ENCODE results near the gene C8A.

DNA sequence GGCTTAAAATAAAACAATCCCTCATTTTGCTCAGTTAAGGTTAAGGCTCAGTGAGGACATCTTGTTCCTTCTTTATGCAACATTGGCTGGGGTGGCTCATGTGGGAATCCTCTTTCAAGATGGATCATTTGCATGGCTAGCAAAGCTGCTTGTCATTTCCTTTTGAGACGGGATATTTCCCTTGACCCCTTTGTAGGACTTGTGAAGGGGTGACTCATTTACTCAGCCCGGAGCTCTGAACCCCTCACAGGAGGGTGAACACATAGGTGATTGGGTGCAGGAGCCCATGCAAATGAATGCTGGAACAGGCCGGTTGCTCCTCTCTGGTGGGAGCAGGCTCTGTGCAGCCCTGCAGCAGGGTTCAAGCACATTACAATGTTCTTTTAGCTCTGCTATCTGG, 15.8 kb upstream of the C8A start:
- TF ChIP-seq EZH2 (IDR thresholded peaks at IDR 0.05; ENCODE audit: low read length, missing control alignments), result no peak
- TF ChIP-seq, protein P1, sequence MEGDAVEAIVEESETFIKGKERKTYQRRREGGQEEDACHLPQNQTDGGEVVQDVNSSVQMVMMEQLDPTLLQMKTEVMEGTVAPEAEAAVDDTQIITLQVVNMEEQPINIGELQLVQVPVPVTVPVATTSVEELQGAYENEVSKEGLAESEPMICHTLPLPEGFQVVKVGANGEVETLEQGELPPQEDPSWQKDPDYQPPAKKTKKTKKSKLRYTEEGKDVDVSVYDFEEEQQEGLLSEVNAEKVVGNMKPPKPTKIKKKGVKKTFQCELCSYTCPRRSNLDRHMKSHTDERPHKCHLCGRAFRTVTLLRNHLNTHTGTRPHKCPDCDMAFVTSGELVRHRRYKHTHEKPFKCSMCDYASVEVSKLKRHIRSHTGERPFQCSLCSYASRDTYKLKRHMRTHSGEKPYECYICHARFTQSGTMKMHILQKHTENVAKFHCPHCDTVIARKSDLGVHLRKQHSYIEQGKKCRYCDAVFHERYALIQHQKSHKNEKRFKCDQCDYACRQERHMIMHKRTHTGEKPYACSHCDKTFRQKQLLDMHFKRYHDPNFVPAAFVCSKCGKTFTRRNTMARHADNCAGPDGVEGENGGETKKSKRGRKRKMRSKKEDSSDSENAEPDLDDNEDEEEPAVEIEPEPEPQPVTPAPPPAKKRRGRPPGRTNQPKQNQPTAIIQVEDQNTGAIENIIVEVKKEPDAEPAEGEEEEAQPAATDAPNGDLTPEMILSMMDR (conservative IDR thresholded peaks at IDR 0.05 in 1 of 2, IDR thresholded peaks at IDR 0.05 in 1 of 2; ENCODE audit: low read depth in 1 of 2, low read length in 2 of 2), result no peak

Data from fibroblast of lung (primary cell).